Smooth muscle cell (in vitro differentiated cells): ENCODE data around the gene DUOX1. TPM values are rescaled to one million over a fixed set of nuclear protein-coding genes. Genes with fewer than 3 reads are reported as not detected.

Experiments used
- DNase-seq: peaks from one replicate; lab custom pipeline; 2025; ENCODE audit not compliant: unreplicated experiment; lab: John Stamatoyannopoulos, UW
- H2AFZ ChIP-seq: fragments of 200-600 bp; sonication (generic); 2 replicates; pipeline ENCODE4 v1.6.0; 2016; ENCODE audit warnings: antibody characterized with exemption, low read depth, mild to moderate bottlenecking
- H3F3A ChIP-seq: fragments of 200-600 bp; sonication (generic); 2 replicates; pipeline ENCODE4 v1.6.0; 2017; ENCODE audit warnings: antibody characterized with exemption, low read depth
- H3K27ac ChIP-seq: fragments of 200-600 bp; sonication (generic); 2 replicates; pipeline ENCODE4 v1.5.1; 2016; ENCODE audit warnings: low read depth, mild to moderate bottlenecking
- H3K27me3 ChIP-seq: fragments of 200-600 bp; sonication (generic); 2 replicates; pipeline ENCODE4 v1.6.1; 2016; ENCODE audit warnings: low read depth, mild to moderate bottlenecking
- H3K36me3 ChIP-seq: fragments of 200-600 bp; sonication (generic); 2 replicates; pipeline ENCODE4 v1.5.1; 2016; ENCODE audit warnings: low read depth
- H3K4me1 ChIP-seq: fragments of 200-600 bp; sonication (generic); 2 replicates; pipeline ENCODE4 v1.5.1; 2016; ENCODE audit warnings: low read depth
- H3K4me2 ChIP-seq: fragments of 200-600 bp; sonication (generic); 2 replicates; pipeline ENCODE4 v1.6.0; 2016; ENCODE audit warnings: mild to moderate bottlenecking
- H3K4me3 ChIP-seq: fragments of 200-600 bp; sonication (generic); 2 replicates; pipeline ENCODE4 v1.5.1; 2016; ENCODE audit warnings: mild to moderate bottlenecking
- H3K79me2 ChIP-seq: fragments of 200-600 bp; sonication (generic); 2 replicates; pipeline ENCODE4 v1.6.0; 2016; ENCODE audit warnings: low read depth, mild to moderate bottlenecking
- H3K9ac ChIP-seq: fragments of 200-600 bp; sonication (generic); 2 replicates; pipeline ENCODE4 v1.6.0; 2016; ENCODE audit warnings: low read depth
- H3K9me3 ChIP-seq: fragments of 200-600 bp; sonication (generic); replicated peaks from 2 replicates; pipeline ENCODE4 v1.5.1; 2016; ENCODE audit warnings: low read depth
- H4K20me1 ChIP-seq: fragments of 200-600 bp; sonication (generic); 2 replicates; pipeline ENCODE4 v1.6.0; 2016; ENCODE audit warnings: low read depth
- WGBS: methylation state at CpG from one replicate; pipeline ENCODE4 v1.1.7; 2016; ENCODE audit warnings: low lambda C conversion rate; 5-methylcytosine and 5-hydroxymethylcytosine counted together
- polyA plus RNA-seq: library from polyadenylated mRNA; unstranded; fragments of >200 nt; fragmentation: Nextera tagmentation; extraction: Ambion mirVana; gene quantifications from 2 replicates; pipeline ENCODE4 v1.2.1, GENCODE V29; 2016
- total RNA-seq: library from RNA; depleted of rRNA; stranded (reverse); fragments of >200 nt; gene quantifications from 2 replicates; pipeline ENCODE4 v1.2.3, GENCODE V29; 2014
- TF ChIP-seq, protein P1 (sequence below): fragments of 200-600 bp; sonication (generic); IDR thresholded peaks from 2 replicates; pipeline ENCODE4 v1.5.1; 2017; ENCODE audit warnings: borderline replicate concordance, mild to moderate bottlenecking, antibody characterized with exemption; ENCODE audit not compliant: insufficient read depth, poor library complexity, severe bottlenecking

Gene DUOX1
- total and polyA plus RNA-seq, 2 experiments from 2014 or later, result 4.4 to 5.8 TPM

- TF ChIP-seq, protein P1, sequence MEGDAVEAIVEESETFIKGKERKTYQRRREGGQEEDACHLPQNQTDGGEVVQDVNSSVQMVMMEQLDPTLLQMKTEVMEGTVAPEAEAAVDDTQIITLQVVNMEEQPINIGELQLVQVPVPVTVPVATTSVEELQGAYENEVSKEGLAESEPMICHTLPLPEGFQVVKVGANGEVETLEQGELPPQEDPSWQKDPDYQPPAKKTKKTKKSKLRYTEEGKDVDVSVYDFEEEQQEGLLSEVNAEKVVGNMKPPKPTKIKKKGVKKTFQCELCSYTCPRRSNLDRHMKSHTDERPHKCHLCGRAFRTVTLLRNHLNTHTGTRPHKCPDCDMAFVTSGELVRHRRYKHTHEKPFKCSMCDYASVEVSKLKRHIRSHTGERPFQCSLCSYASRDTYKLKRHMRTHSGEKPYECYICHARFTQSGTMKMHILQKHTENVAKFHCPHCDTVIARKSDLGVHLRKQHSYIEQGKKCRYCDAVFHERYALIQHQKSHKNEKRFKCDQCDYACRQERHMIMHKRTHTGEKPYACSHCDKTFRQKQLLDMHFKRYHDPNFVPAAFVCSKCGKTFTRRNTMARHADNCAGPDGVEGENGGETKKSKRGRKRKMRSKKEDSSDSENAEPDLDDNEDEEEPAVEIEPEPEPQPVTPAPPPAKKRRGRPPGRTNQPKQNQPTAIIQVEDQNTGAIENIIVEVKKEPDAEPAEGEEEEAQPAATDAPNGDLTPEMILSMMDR, result no peak
- no peak for DNase-seq
- Histone ChIP-seq H3K36me3 (no peaks in the 10 kb centered on the region), H3K4me3 (peak overlapping the region; percentile 69), H3K79me2 (no peaks in the 10 kb centered on the region), H3K9me3 (no peaks in the 10 kb centered on the region), H3K27ac (peak overlapping the region; percentile 95), H2AFZ (no peak overlapping the region), H3K4me1 (peaks cover 6% of the 10 kb centered on the region), H3K9ac (peak overlapping the region; percentile 93), H4K20me1 (no peaks in the 10 kb centered on the region), H3F3A (peaks cover 11% of the 10 kb centered on the region), H3K27me3 (no peaks in the 10 kb centered on the region), H3K4me2 (peak overlapping the region; percentile 96)
- WGBS, result 85% methylated on average over 9 of the region's 9 CpGs
These were observed 37.9 kb downstream of the DUOX1 start for GRCh38 chr15:45167631-45168205.

DNA sequence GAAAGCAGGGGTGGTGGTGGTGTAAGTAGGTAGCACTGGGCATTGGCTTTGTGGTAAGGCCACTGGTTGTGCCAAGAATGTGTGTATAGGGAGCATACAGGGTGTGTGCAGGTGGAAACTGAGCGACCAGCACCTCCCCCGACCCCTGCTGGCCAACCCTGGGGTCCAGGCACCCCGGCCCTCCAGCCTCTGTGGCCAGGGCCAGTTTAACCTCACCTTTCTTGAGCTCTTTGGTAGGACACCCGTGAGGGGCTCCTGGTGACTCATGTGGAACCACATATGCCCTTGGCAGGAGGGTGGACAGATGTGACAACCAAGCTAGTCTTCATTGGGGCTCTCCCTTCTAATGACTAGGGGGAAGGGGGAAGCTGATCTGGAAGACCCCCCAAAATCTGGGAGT is 38.5 kb downstream of the DUOX1 start:
- Histone ChIP-seq H2AFZ (no peak overlapping the region), H3K27ac (no peak overlapping the region), H3K4me2 (no peak overlapping the region), H3K9me3 (no peaks in the 10 kb centered on the region), H3F3A (peaks cover 11% of the 10 kb centered on the region), H3K27me3 (no peaks in the 10 kb centered on the region), H3K9ac (no peak overlapping the region), H3K79me2 (no peaks in the 10 kb centered on the region), H3K36me3 (no peaks in the 10 kb centered on the region), H4K20me1 (no peaks in the 10 kb centered on the region), H3K4me3 (no peak overlapping the region), H3K4me1 (peaks cover 4% of the 10 kb centered on the region)
- TF ChIP-seq, protein P1, result no peak
- 96% methylated on average over 4 of the region's 4 CpGs for WGBS
- DNase-seq, result no peak

DNA sequence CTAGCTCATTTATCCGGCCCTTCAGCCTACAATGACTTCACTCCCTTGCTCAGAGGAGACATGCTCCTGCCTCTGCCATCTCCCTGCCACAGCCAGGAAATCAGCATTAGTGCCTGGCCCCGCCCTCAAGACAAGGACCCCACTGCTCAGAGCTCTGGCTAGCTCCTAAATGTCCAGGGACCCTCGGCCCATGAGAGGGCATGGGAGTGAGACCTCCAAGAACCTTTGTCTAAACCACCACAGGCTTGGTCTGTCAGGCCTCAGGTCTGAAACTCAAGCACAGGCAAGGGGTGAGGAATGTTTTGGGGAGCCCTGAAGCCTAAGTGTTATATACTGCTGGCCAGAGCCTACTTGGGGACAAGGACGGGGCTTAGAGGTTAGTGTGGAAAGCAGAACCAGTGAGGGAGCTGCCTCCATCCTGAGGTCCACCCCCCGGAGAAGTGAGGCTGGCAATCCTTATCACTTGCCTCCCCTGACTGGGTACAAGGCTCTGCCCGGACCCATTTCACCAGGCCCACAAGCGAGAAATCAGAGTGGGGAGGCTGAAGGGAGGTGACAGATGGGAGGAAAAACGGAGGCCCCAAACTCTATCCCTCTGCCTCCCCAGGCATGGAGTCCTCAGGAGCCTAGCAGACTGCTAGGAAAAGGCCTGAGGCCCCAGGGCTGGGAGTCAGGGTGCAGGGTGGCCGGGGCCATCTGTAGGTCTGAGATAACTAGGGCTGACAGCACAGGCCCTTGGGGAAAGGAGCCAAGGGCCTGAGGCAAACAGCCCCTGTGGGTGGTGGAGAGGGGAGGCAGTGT is 39.2 kb downstream of the DUOX1 start:
- Histone ChIP-seq H3K79me2 (no peaks in the 10 kb centered on the region), H4K20me1 (no peaks in the 10 kb centered on the region), H3K27ac (no peak overlapping the region), H3K4me2 (no peak overlapping the region), H3K9ac (no peak overlapping the region), H3F3A (peaks cover 11% of the 10 kb centered on the region), H3K9me3 (no peaks in the 10 kb centered on the region), H3K4me1 (peaks cover 4% of the 10 kb centered on the region), H2AFZ (no peak overlapping the region), H3K36me3 (no peaks in the 10 kb centered on the region), H3K4me3 (no peak overlapping the region), H3K27me3 (no peaks in the 10 kb centered on the region)
- DNase-seq, result no peak
- WGBS, result 88% methylated on average over 9 of the region's 9 CpGs
- TF ChIP-seq, protein P1, result no peak
